ENCODE results near the gene TMEM135.
A peak's percentile ranks its signal among the peaks of the same experiment; 100 is the strongest.
"Not testable (repeated sequence)": the region's sequence is repeated elsewhere in the genome, so short reads cannot be mapped to it uniquely, and the experiment has no call there.

The TMEM135 gene

DNA sequence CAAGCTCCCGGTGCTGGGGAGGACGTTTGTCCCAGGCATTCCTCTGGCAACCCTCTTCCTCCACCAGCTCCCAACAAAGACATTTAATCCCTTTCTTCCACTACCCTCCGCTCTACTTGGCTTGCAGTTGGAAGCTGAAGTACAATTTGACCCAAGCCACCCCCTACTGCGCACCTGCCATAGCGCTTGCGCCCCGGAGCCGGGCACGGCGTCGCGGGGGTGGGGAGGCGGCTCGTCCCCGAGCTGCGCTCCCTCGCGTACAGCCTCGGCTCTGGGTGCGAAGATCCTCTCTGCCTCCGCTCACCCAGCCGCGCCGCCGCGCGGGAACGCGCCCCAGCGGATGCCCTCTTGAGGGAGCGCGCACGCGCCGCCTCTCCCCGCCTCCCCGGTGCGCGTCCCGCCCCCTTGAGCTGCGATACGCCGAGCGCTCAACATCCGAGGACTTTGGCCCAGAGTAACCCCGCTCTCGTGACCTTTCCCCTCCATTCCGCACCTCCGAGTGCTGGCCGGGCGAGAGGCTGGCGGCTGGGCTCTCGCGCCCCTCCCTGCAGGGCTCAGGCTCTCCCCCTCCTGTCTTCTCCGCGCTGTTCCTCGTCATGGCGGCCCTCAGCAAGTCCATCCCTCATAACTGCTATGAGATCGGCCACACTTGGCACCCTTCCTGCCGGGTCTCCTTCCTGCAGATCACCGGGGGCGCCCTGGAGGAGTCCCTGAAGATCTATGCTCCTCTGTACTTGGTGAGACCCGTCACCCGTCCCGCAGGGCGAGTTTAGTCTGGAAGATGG is at the start of gene TMEM135:
Gene TMEM135, plus strand, starts transcription at position 485 of the 785 bp plus-strand sequence. Its CDS starts 112 bp downstream, at position 597.
- peak; percentile 93 for DNase-seq

DNA sequence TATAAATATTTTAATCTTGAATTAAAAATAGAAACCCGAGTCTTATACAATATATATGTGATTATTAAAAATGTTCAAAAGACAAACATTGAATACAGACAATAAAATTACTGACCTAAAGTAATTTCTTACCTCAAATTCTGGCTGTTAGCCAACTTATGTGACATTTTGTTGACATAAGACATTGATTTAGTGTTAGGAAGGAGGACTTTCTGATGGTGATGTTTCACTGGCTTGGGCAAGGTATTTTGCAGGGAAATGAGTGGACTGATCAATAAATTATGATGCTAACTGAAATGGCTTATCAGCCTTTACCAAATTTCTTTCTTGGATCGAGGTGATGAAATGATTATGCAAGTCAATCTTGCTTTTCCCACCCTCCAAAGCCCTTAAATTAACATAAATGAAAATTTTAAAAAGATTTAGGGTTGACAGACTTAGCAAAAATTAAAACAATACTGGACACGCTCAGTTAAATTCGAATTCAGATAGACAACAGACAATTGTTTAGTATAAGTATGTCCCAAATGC is 49.3 kb upstream of the TMEM135 start:
- no peak for DNase-seq

DNA sequence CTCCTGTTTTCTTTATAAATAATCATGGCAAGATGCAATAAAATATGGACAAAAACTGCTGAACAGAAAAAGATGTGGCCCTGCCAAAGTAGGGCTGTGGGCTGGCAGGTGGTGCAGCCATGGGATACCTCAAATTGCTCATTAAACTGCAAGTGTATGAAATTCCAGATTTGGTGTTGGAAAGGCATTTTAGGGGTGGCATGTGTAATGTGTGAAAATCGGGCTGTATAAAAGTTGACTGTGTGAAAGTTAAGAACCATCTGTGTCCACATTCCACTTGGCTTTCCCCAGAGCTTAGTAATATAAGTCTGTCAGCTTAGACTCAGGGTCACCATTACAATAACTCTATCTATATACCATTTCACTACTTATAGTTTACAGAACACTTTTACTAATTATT is 47.7 kb upstream of the TMEM135 start:
- DNase-seq = no peak

DNA sequence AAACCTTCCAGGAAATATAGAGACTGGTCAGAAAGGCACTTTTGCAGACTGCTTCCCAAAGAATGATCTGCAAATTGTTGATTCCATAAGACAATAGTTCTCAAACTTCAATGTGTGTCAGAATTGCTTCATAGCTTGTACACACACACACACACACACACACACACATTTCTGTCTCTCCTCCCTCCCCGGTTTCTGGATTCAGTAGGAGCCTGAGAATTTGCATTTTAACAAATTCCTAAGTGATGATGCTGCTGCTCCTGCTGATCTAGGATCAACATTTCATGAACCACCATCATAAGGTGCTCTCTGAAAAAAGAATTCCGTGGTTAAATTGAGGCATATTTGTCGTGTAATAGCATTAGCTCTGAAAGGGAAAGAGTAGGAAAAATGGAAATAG is 47.2 kb upstream of the TMEM135 start:
- DNase-seq = no peak

DNA sequence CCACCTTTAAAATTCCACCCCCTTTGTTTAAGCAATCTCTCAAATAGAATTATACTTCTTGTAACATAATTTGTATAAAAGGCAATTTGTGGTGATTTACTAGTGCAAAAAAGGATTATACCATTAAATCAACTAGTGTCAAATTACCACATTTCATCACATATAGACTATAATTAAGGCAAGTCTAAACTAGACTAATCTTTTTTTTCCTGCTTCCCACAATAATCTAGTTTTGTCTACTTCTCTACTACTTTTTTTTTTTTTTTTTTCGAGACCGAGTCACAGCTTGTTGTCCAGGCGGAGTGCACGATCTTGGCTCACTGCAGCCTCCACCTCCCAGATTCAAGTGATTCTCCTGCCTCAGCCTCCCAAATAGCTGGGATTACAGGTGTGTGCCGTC is 46.4 kb upstream of the TMEM135 start:
- no peak for DNase-seq

DNA sequence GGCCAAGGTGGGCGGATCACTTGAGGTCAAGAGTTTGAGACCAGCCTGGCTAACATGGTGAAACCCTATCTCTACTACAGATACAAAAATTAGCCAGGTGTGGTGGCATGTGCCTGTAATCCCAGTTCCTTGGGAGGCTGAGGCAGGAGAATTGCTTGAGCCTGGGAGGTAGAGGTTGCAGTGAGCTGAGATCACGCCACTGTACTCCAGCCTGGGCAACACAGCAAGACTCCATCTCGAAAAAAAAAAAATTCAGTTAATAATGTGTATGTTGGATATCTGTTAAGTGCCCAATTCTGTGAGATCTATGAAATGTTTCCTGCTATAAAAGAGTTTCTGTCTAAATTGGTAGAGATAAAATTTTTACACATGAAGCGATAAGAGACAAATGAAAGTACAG is 45.4 kb upstream of the TMEM135 start:
- not testable (repeated sequence) for DNase-seq

DNA sequence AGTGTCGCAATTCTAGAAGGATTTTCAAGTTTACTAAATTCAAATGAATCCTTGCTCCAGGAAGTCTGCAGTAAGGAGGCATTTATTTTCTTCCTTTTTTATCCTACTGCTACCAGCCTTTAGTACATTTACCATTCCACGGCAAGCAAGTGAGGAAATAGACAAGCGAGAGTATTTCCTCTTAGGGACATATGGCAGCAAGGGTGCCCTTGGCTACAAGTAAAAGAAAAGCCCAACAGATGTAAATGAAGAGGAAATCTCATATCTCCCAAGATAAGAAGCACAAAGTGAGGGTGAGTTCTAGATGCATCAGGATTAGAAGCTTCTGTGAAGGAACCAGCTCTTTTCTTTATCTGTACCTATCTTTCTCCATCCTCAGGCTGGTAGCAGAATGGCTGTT is 44.7 kb upstream of the TMEM135 start:
- DNase-seq = no peak

DNA sequence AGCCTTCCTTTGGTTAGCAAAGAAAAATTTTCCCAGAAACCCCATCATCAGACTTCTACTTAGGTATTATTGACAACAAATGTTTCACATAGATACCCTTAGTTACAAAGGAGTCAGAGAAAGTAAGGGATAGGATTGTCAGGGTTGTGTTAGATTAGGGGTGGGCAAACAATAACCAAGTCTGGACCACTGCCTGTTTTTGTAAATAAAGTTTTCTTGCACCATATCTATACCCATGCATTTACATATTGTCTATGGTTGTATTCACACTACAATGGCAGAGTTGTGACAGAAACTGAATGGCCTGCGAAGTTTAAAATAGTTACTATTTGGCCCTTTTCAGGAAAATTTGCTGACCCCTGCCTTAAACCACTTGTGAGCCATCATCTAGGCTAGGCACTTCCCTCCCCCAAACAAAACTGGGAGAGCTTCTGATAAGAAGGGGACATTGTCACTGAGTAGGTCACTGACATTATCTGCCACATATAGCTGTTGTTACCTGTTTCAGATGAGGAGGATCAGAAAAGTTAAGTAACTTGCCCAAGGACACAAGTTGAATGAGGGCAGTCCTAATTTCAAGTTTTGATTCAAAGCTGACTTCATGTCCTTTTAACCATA is 40.7 kb upstream of the TMEM135 start:
- DNase-seq = no peak

DNA sequence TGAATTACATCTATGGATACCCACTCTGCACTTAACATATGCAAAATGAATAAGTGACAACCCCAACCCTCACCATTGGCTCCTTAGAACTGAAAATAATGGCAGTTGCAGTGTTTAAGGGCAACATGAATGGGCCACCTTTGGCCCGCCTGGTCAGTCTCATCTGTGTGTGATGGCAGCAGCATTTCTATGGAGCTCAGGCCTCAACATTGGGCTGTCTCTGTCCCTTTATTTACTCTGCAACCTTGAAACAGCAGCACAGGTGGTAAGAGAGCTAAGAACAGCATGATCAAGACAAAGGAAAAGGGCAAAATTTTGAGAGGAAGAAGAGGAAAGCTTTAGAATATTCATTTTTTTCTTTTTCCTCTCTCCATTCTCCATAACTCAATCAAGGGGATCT is 38.3 kb upstream of the TMEM135 start:
- no peak for DNase-seq

DNA sequence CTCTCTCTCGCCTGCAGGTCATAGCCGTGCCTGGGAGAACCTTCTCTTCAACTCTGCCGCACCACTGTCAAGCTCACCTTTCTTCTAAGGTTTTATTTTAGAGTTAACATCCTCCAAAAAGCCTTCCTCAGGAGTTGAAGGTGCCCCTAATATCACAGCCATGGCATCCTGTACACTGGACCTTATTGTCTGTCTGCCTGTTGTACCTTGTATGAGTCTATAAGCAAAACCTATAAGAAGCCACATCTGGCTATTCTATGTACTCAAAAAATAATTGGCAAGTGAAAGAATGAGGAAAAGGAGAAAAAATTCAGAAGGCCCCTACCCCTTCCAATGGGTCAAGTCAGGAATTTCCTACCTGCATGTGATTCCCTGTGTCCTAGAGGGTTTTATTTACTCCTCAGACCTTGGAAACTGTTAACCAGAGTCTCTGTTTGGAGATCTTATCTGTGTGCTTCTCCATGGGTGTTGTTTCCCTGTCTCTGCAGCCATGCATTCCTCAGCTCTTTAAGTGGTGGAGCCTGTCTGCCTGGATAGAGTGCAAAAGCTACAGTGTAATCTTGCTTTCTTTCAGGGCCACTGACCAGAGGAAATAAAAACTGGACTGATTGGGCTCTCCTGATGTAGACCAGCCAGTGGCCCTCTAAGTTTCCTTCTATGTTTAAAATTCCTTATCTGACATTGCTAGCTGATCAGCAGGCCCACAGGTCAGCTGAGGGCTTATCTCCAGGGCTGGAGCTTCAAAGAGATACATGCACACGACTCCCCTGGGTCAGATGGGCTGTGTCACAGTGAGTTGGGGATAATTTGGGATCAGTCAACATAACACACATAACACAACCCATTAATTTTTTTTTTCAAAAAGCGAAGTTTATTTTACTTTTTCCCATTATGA is 37.6 kb upstream of the TMEM135 start:
- DNase-seq = no peak

DNA sequence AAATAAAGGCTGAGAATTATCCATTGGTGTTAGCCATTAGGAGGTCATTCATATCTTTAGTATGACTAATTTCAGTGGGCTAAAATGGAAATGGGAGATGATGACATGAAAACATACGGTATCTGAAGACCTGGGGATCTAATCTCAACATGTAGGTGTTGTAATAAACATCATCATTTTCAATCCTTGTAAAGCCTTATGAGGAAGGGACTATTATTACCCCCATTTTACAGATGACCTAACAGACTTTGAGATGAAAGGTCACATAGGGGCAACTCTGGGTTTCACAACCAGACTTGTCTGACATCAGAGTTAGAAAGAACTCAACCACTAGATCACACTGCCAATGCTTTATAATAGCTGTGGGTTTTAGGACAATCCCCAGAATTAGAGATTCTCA is 34.8 kb upstream of the TMEM135 start:
- DNase-seq = no peak

DNA sequence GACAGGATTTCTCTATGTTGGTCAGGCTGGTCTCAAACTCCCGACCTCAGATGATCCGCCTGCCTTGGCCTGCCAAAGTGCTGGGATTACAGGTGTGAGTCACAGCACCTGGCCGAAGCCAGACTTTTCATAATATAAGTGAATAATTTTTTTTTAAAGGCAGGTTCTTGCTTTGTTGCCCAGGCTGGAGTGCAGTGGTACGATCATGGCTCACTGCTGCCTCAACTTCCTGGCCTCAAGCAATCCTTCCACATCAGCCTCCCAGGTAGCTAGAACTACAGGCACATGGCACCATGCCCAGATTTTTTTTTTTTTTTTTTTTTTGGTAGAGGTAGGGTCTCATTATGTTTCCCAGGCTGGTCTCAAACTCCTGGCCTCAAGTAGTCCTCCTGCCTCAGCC is 33.5 kb upstream of the TMEM135 start:
- DNase-seq = not testable (repeated sequence)

DNA sequence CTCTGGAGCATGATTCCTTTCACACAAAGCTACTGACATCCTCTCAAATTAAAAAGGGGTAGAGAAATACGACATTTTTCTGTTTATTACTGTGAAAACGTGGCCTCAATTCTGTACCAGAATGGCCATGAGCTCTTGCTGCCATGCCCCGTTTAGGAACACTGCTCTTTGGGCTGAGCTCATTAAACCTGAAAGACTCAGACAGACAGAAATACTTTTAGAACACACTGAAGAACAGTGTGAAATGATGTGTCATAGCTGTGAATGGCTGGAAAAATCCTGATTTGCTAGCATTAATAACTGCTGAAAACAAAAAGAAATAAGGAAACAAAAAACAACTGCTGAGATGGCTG is 32.2 kb upstream of the TMEM135 start:
- no peak for DNase-seq

DNA sequence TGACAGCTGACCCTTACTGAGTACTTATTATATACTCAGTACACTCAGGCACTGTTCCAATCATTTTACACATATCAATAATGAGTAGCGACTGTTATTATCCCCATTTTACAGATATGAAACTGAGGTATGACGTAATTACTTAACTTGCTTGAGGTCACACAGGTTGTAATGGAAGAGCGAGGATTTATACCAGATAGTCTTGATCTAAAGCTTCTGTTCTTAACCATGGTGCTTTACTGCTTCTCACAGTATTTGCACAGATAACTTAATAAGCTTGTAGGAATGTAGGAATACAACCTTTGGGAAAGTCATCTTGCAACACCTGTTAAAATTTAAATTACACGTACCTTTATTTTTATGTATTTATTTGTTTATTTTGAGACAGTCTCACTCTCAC is 31.7 kb upstream of the TMEM135 start:
- no peak for DNase-seq

DNA sequence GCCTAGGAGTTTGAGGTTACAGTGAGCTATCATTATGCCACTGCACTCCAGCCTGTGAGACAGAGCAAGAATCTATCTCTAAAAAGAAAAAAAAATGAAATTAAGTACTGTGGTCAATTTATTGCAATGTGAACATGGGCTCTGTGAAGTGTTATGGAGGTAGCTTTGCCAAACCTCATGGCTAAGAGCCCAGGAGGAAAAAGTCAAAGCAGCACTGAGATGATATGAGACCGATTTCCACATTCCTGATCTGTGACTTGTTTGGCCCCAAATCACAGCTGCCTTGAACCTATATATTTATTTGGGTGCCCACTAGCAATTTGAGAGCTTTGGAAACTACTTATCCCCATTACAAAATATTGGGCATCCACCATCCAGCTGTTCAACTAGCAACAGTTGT is 29.8 kb upstream of the TMEM135 start:
- DNase-seq = no peak

DNA sequence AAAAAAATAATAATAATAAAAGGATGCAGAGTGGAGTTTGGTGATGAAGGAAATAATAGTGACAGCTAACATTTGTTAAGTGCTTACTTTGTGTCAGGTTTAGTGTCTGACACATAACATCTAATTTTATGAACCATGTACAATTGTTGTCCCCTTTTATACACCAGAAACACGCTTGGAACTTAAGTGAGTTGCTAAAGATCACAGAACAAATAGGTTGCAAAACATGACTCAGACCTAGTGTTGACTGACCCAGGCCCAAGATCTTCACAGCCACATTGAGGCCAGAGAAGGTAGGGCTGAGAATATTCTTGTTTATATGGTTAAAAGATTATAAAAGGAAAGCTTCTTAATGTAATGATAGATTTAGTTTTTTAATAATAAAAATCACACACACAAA is 25.6 kb upstream of the TMEM135 start:
- no peak for DNase-seq

DNA sequence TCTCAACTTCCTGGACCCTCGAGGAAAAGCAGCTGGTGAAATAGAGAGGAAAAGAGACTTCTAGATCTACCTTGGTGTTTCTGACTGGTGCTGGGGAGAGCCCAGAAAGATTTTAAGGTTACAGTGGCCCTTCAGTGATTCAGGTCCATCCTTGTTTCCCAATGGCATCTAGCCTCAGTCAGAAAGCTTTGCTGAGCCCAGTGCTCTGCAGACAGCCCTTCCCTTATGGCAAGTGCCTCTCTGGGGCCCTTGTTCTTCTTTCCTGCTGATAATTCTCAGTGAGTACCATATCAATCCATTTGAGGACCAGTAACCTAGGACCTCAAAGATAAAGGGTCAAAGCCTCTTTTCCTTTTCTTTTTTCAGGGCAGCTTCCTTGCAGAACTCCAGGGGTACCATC is 25.1 kb upstream of the TMEM135 start:
- DNase-seq = no peak

DNA sequence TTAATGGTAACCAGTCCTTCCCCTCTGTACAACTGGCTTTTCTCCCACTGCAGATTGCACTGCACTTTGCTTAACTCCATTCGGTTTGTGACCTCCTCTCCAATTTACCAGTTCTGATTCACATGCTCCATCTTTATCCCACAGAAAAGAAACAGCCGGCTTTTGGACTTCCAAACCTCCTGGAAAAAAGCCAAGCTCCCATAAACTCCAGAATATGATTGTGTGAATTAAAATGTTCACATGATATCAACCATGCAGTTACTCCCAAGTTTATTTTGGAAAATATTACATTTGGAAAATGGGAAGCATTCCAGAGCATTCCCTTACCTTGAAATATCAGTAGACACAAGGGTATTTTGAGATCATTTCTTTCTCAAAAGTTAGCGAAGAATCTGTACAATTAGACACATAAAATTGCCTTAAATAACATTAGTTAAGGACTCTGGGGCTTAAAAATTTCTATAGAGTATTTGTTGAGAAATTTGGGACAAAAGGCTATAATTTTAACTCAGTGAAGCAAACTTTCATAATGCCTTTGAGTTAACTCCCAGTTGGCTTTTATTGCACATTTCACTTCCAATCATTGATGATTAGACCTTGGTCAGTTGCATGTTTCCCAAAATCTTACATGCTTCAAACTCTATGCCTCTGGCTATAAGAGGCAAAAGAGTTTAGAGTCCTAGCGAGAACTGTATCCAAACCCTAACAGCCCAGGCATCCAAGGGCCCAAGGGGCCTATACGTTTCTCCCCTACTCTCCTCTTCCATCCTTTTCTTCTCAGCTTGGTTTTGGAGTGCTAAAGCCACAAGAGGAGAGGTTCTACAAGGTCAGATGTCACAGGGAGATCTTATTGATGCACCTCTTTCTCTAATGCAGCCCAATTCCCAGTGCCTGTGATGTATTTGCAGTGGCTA is 23.6 kb upstream of the TMEM135 start:
- no peak for DNase-seq

DNA sequence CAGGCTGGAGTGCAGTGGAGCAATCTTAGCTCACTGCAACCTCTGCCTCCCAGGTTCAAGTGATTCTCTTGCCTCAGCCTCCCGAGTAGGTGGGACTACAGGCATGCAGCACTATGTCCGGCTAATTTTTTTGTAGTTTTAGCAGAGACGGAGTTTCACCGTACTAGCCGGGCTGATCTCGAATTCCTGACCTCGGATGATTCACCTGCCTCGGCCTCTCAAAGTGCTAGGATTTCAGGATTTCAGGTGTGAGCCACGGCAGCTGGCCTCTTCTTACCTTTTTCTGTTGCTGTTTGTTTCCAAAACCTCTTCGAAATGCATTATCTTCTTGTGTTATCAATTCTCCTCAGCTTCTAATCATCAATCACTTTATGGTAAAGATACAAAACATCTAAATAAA is 22.1 kb upstream of the TMEM135 start:
- no peak for DNase-seq

DNA sequence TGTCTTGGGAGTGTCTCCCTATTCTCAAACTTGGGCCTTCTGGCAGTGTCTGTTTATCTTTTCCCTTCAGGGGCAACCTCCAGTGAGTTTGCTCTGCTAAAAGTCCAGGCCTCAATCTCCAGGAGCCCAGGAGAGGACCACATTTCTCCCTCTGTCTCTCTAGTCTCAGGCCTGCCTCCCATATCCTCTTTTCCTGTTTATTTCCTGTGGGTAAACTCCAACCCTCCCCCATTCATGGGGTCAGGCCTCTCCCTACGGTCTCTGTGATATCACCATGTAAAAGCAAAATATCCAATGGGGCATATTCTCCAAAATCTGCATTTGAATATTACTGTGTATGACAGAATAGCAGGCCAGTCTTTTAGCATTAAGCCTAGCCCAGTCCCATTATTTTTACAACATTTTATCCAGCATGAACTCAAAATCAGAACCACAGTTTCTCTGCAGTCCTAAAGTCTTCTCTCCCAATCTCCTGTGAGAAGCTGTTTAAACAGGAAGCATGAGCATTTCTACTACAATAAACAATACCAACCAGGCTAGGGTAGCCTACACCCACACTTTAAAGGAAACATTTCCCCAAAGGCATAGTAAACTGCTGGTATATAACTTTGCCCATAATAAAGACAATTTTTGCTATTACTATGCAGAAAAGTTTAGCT is 18.0 kb upstream of the TMEM135 start:
- DNase-seq = no peak

DNA sequence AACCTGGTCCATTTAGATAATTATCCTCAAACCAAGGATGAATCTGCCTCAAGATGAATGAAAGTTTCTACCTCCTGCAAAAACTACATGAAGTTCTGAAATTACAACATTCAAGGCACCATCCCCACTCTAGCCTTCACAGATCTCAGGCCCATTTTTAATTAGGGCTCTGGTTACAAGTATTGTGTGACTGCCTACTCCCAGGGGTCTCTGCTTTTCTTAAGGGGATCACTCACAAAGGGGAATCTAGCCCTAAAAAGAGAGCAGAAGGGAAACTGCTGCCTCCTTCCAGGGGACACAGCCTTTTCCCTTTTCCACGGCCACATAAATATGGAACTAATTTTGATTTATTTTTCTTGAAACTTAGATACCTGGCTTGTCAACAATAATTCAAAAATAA is 17.4 kb upstream of the TMEM135 start:
- DNase-seq = no peak
